ENCODE measurements around the gene IL13RA2. TPM values are rescaled to one million over a fixed set of nuclear protein-coding genes. Genes with fewer than 3 reads are reported as not detected.

IL13RA2 gene
- total and polyA plus RNA-seq, 2 of the 13 experiments (the other 11 are each of a cell fraction or from before 2014, with no cell fraction given): not detected

GRCh38 chrX:114973013-114973412 lies 44.4 kb downstream of the IL13RA2 start:
- Histone ChIP-seq H3K4me3 (replicated peaks in 1 of 3; ENCODE audit: insufficient read depth in 1 of 3, low read depth in 2 of 3, low read length in 3 of 3) (no peak overlapping the region), H3K4me1 (ENCODE audit: insufficient read depth, low read length) (no peaks in the 10 kb centered on the region), H3K27me3 (ENCODE audit: control insufficient read depth in 1 of 2, insufficient read depth in 2 of 2, low read length in 2 of 2) (no peaks in the 10 kb centered on the region), H3K9me3 (ENCODE audit: low read length) (no peaks in the 10 kb centered on the region), H3K79me2 (ENCODE audit: insufficient read depth, low read length) (no peaks in the 10 kb centered on the region), H3K4me2 (ENCODE audit: low read depth, low read length) (no peak overlapping the region), H4K20me1 (ENCODE audit: insufficient read depth, low read length) (no peaks in the 10 kb centered on the region), H3K36me3 (replicated peaks in 1 of 2; ENCODE audit: control insufficient read depth in 1 of 2, insufficient read depth in 2 of 2, low read length in 2 of 2) (no peaks in the 10 kb centered on the region), H3K27ac (ENCODE audit: extremely low read length, insufficient read depth, low read length) (no peak overlapping the region), H3K9ac (ENCODE audit: insufficient read depth, low read depth, low read length) (no peak overlapping the region), H2AFZ (ENCODE audit: low read length) (no peak overlapping the region)
- POLR2A ChIA-PET: no interaction called here
- in situ Hi-C loops (cut with HindIII; ENCODE audit: extremely low pct_ligation_motif_present, low pct_unique_long_range_greater_than_20kb) (no loop called here), intact Hi-C loops (cut with micrococcal nuclease; ENCODE audit: unreplicated experiment) (no loop called here)
- FAIRE-seq: no peak
- CTCF ChIA-PET (ENCODE audit: low intra/inter-chr PET ratio, low total read pairs): no interaction called here
- DNase-seq (ENCODE audit: low spot score): no peak
- no TSS peak for BruUV-seq (replicated peaks)
- ATAC-seq: no peak
- TF ChIP-seq ZNF569 (CRISPR knock-in tag; IDR thresholded peaks at IDR 0.05; ENCODE audit: borderline replicate concordance): no peak
- no peak for TF ChIP-seq SMAD1 (CRISPR knock-in tag; IDR thresholded peaks at IDR 0.05; ENCODE audit: borderline replicate concordance, low read depth)
- TF ChIP-seq ZNF354B (CRISPR knock-in tag; IDR thresholded peaks at IDR 0.05): no peak
- TF ChIP-seq ZNF142 (CRISPR knock-in tag; IDR thresholded peaks at IDR 0.05): no peak
- no peak for TF ChIP-seq ZBTB2 (CRISPR knock-in tag; IDR thresholded peaks at IDR 0.05; ENCODE audit: low read depth)
- no peak for TF ChIP-seq ZSCAN25 (CRISPR knock-in tag; IDR thresholded peaks at IDR 0.05)
- no peak for TF ChIP-seq TRIM24 (CRISPR knock-in tag; IDR thresholded peaks at IDR 0.05)
- TF ChIP-seq ZNF276 (CRISPR knock-in tag; IDR thresholded peaks at IDR 0.05; ENCODE audit: low read depth): no peak
- no peak for TF ChIP-seq HOMEZ (CRISPR knock-in tag; IDR thresholded peaks at IDR 0.05; ENCODE audit: low read depth)
- TF ChIP-seq HOXA9 (CRISPR knock-in tag; IDR thresholded peaks at IDR 0.05; ENCODE audit: borderline replicate concordance): no peak
